CD4-positive, CD25-positive, alpha-beta regulatory T cell (primary cell): Measurements from ENCODE around the gene RAB22A. TPM values are rescaled to one million over a fixed set of nuclear protein-coding genes. Genes with fewer than 3 reads are reported as not detected.

Experiments
- ATAC-seq, 2 donors: fragments of 150-1000 bp; cut with Tn5 transposase; one replicate each; pipeline ENCODE4 v1.10.0; 2021; ENCODE audit warnings: low read depth in 2 of 2, moderate number of reproducible peaks in 2 of 2, moderate library complexity in 1 of 2
- DNase-seq, 3 donors: peaks; one replicate each; pipeline versions ENCODE4 v3.0.0 to v3.0.0-alpha.2; 2012 to 2022; ENCODE audit warnings: mixed read lengths in 1 of 3
- H3K27ac ChIP-seq: one replicate; pipeline ENCODE4 v1.7.0; 2013; ENCODE audit warnings: mild to moderate bottlenecking, low read length; ENCODE audit not compliant: insufficient read depth, poor library complexity, severe bottlenecking
- H3K27me3 ChIP-seq: one replicate; pipeline ENCODE4 v1.7.0; 2013; ENCODE audit warnings: low read length; ENCODE audit not compliant: control insufficient read depth, insufficient read depth
- H3K36me3 ChIP-seq: one replicate; pipeline ENCODE4 v1.7.0; 2013; ENCODE audit warnings: mild to moderate bottlenecking, low read length, moderate library complexity; ENCODE audit not compliant: control insufficient read depth, insufficient read depth
- H3K4me1 ChIP-seq: 2 replicates; pipeline ENCODE4 v1.7.0; 2013; ENCODE audit warnings: mild to moderate bottlenecking, low read length; ENCODE audit not compliant: insufficient read depth, control insufficient read depth, poor library complexity, severe bottlenecking
- H3K4me3 ChIP-seq: one replicate; pipeline ENCODE4 v1.7.0; 2013; ENCODE audit warnings: low read depth, mild to moderate bottlenecking, low read length, moderate library complexity
- H3K9me3 ChIP-seq, 2 experiments: 1 replicate in 1 of 2; 2 replicates in 1 of 2; pipeline ENCODE4 v1.7.0; 2013; ENCODE audit warnings: low read length in 2 of 2, mild to moderate bottlenecking in 1 of 2, moderate library complexity in 1 of 2; ENCODE audit not compliant: control insufficient read depth in 2 of 2
- H3K27ac Mint-ChIP-seq, 3 donors: one replicate each; pipeline ENCODE4 v1.8.0; 2020 to 2022; ENCODE audit warnings: mild to moderate bottlenecking in 3 of 3, mixed read lengths in 3 of 3, moderate library complexity in 2 of 3
- H3K27me3 Mint-ChIP-seq: one replicate; pipeline ENCODE4 v1.8.0; 2022; ENCODE audit warnings: mild to moderate bottlenecking, mixed read lengths
- H3K36me3 Mint-ChIP-seq: one replicate; pipeline ENCODE4 v1.8.0; 2020; ENCODE audit warnings: mixed read lengths
- H3K4me1 Mint-ChIP-seq, 4 donors: one replicate each; pipeline ENCODE4 v1.8.0; 2020 to 2022; ENCODE audit warnings: mixed read lengths in 4 of 4, mild to moderate bottlenecking in 1 of 4
- H3K4me3 Mint-ChIP-seq, 4 donors: one replicate each; pipeline ENCODE4 v1.8.0; 2020 to 2022; ENCODE audit warnings: mild to moderate bottlenecking in 4 of 4, mixed read lengths in 4 of 4, moderate library complexity in 3 of 4
- H3K9me3 Mint-ChIP-seq, 7 donors: one replicate each; pipeline ENCODE4 v1.8.0; 2020 to 2022; ENCODE audit warnings: mixed read lengths in 7 of 7, mild to moderate bottlenecking in 3 of 7, moderate library complexity in 2 of 7
- polyA plus RNA-seq, 4 donors: library from polyadenylated mRNA; unstranded; fragments of 300-500 nt; fragmentation: Illumina TruSeq; gene quantifications; one replicate each; pipeline ENCODE4 v1.2.3, GENCODE V29; 2021
- total RNA-seq: library from RNA; stranded (reverse); gene quantifications from one replicate; pipeline ENCODE4 v1.2.3, GENCODE V29; 2022

The RAB22A gene, protein sequence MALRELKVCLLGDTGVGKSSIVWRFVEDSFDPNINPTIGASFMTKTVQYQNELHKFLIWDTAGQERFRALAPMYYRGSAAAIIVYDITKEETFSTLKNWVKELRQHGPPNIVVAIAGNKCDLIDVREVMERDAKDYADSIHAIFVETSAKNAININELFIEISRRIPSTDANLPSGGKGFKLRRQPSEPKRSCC
- total RNA-seq (21.9 TPM), polyA plus RNA-seq (10 to 100 TPM; 11.3 to 13.2 (median 12.5) TPM)

- Mint-ChIP-seq H3K27me3 (no peaks in the 10 kb centered on the region), H3K4me1 (peaks cover 20 to 78% (median 48%) of the 10 kb centered on the region in 4 donors), H3K4me3 (peak within 1 kb of the TSS; percentile 92 to 100 (median 96)), H3K9me3 (peaks cover 0 to 1% (median 0%) of the 10 kb centered on the region in 7 donors), H3K27ac (peak within 1 kb of the TSS; percentile 87 to 99 (median 97)), H3K36me3 (peaks cover 17% of the 10 kb centered on the region)
- peak within 1 kb of the TSS; percentile 95 for H3K4me3 ChIP-seq
- H3K9me3 ChIP-seq: no peaks in the 10 kb centered on the region
- H3K36me3 ChIP-seq: peaks cover 16% of the 10 kb centered on the region
- DNase-seq (peak; percentile 79 to 86 (median 85)), ATAC-seq (peak; percentile 64 to 67)
- peak within 1 kb of the TSS; percentile 98 for H3K27ac ChIP-seq
- no peaks in the 10 kb centered on the region for H3K27me3 ChIP-seq
- peaks cover 59% of the 10 kb centered on the region for H3K4me1 ChIP-seq
Observed at GRCh38 chr20:58309591-58310290, at the start of gene RAB22A. Gene RAB22A (plus strand): TSS chr20:58309715. CDS start chr20:58309977, 262 bp downstream.

DNA sequence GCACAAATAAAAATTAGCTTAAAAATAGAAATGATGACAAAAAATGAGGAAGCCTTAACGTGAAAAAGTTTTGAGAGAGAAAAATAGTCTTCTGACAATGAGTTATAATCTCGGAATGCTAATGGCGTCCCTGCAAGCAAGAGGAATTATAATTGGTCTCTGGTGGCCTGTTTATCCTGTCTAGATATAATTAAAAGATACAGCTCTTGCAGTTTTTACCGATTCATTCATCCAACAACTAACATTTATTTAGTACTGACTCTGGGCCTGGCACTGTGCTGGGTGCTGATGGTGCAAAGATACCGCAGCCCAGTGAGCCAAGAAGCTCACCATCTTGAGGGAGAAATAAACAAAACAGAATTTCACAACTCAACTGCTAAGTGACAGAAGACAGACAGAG lies 49.5 kb upstream of the RAB22A start:
- Histone ChIP-seq H3K36me3 (peaks cover 19% of the 10 kb centered on the region), H3K27me3 (no peaks in the 10 kb centered on the region), H3K4me3 (no peak overlapping the region), H3K4me1 (no peaks in the 10 kb centered on the region), H3K9me3 (no peaks in the 10 kb centered on the region), H3K27ac (no peak overlapping the region)
- Mint-ChIP-seq H3K4me1 (peaks cover 16 to 27% (median 17%) of the 10 kb centered on the region in 4 donors), H3K27ac (no peak overlapping the region), H3K36me3 (peaks cover 12% of the 10 kb centered on the region), H3K27me3 (no peaks in the 10 kb centered on the region), H3K9me3 (no peaks in the 10 kb centered on the region), H3K4me3 (no peak overlapping the region)
- no peak for DNase-seq
- no peak for ATAC-seq

DNA sequence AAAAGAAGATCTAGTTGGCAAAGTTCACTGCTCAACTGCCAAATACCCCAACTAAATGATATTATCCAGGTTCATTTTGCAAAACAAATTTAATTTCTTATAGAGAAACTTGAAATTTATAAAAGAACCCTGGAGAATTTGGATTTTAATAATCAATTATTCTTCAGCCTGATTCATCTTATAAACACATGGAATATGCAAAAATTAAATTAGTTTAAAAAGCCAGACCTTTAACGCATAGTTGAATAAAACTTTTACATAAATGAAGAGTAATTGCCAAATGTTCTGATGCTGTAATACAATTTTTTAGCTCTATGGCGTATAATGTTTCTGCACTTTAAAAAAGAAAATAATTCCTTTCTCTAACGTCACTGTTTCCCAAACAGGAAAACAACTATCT lies 47.9 kb upstream of the RAB22A start:
- no peak for ATAC-seq
- H3K9me3 ChIP-seq: no peaks in the 10 kb centered on the region
- H3K36me3 Mint-ChIP-seq: peaks cover 12% of the 10 kb centered on the region
- no peaks in the 10 kb centered on the region for H3K27me3 Mint-ChIP-seq
- no peak overlapping the region for H3K27ac Mint-ChIP-seq
- H3K36me3 ChIP-seq: peaks cover 32% of the 10 kb centered on the region
- no peak overlapping the region for H3K27ac ChIP-seq
- DNase-seq: no peak
- H3K4me1 ChIP-seq: no peaks in the 10 kb centered on the region
- H3K4me3 ChIP-seq: no peak overlapping the region
- H3K27me3 ChIP-seq: no peaks in the 10 kb centered on the region
- H3K9me3 Mint-ChIP-seq: no peaks in the 10 kb centered on the region
- H3K4me1 Mint-ChIP-seq: peaks cover 7 to 20% (median 12%) of the 10 kb centered on the region in 4 donors
- no peak overlapping the region for H3K4me3 Mint-ChIP-seq

- Mint-ChIP-seq H3K27me3 (no peaks in the 10 kb centered on the region), H3K36me3 (peaks cover 23% of the 10 kb centered on the region), H3K4me1 (peaks cover 9 to 32% (median 20%) of the 10 kb centered on the region in 4 donors), H3K4me3 (no peak overlapping the region), H3K27ac (no peak overlapping the region), H3K9me3 (peaks cover 0 to 2% (median 0%) of the 10 kb centered on the region in 7 donors)
- Histone ChIP-seq H3K36me3 (peaks cover 32% of the 10 kb centered on the region), H3K4me3 (no peak overlapping the region), H3K9me3 (no peaks in the 10 kb centered on the region), H3K4me1 (peaks cover 10% of the 10 kb centered on the region), H3K27ac (no peak overlapping the region), H3K27me3 (no peaks in the 10 kb centered on the region)
- no peak for ATAC-seq
- no peak for DNase-seq
Observed at GRCh38 chr20:58264271-58264670, 45.2 kb upstream of the RAB22A start.

GRCh38 chr20:58267389-58268215 lies 41.9 kb upstream of the RAB22A start:
- Histone ChIP-seq H3K36me3 (peaks cover 23% of the 10 kb centered on the region), H3K27ac (no peak overlapping the region), H3K27me3 (no peaks in the 10 kb centered on the region), H3K4me1 (peaks cover 18% of the 10 kb centered on the region), H3K4me3 (no peak overlapping the region), H3K9me3 (no peaks in the 10 kb centered on the region)
- DNase-seq: peak in 1 of 3 donors; percentile 53
- H3K27me3 Mint-ChIP-seq: no peaks in the 10 kb centered on the region
- H3K4me1 Mint-ChIP-seq: peaks cover 13 to 42% (median 30%) of the 10 kb centered on the region in 4 donors
- H3K4me3 Mint-ChIP-seq: peak overlapping the region in 1 of 4 donors; percentile 51
- H3K27ac Mint-ChIP-seq: peak overlapping the region; percentile 30 to 96 (median 92)
- peaks cover 0 to 2% (median 0%) of the 10 kb centered on the region in 7 donors for H3K9me3 Mint-ChIP-seq
- no peak for ATAC-seq
- H3K36me3 Mint-ChIP-seq: peaks cover 28% of the 10 kb centered on the region

DNA sequence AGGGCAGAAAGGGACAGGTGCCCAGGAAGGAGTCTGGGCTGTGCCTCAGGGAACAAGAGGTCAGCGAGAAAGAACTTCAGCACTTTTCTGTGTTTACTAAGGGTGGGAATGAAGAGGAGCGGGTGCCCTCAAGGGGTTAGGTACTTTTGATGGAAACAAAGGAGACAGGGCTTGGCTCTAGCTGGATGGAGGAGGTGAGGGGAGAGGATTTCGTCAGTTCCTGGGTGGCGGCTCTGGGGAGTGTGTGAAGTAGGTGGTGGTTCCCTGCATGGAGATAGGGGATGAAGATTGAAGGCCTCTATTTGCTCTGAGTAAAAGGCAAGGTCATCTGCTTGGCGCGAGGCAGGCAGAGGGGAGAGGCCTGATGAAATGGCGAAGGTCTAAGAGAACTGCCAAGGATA lies 41.1 kb upstream of the RAB22A start:
- DNase-seq (no peak), ATAC-seq (no peak)
- peaks cover 0 to 2% (median 0%) of the 10 kb centered on the region in 7 donors for H3K9me3 Mint-ChIP-seq

DNA sequence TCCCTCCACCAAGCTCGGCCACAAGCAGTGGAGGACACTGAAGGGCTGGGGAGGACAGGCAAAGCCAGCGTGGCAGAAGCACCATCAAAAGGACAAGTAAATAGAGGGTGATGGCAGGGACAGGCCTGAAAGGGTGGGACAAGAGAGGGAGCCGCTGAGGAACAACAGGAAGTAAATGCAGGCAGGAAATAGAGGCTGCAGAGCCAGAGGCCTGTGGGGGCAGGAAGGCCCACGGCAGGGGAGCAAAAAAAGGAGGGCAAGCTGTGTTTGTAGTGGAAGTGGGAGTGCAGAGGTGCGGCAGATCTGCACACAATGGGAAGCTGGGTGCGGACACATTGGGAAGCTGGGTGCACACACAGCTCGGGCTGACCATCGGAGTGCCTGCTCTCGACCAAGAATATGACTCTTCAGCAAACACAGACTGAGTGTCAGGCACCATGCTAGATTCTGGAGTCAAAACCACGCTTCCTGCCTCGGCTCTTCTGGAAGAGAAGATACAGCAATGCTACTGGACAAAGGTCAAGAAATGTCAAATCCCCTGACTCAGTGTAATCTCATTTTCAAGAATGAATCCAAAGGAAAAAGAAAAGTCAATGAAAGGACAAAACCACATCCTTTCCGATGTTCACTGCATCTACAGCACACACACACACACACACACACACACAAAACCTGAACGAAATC lies 40.4 kb upstream of the RAB22A start:
- H3K36me3 ChIP-seq: peaks cover 17% of the 10 kb centered on the region
- H3K27me3 ChIP-seq: no peaks in the 10 kb centered on the region
- H3K36me3 Mint-ChIP-seq: peaks cover 30% of the 10 kb centered on the region
- H3K9me3 Mint-ChIP-seq: peaks cover 0 to 2% (median 0%) of the 10 kb centered on the region in 7 donors
- H3K4me3 ChIP-seq: no peak overlapping the region
- peak overlapping the region in 3 of 4 donors; percentile 51 to 75 (median 61) for H3K4me3 Mint-ChIP-seq
- DNase-seq (peak in 1 of 3 donors; percentile 61), ATAC-seq (no peak)
- H3K27ac ChIP-seq: no peak overlapping the region
- peak overlapping the region in 2 of 3 donors; percentile 89 to 92 for H3K27ac Mint-ChIP-seq
- no peaks in the 10 kb centered on the region for H3K27me3 Mint-ChIP-seq
- H3K9me3 ChIP-seq: no peaks in the 10 kb centered on the region
- peaks cover 13 to 42% (median 33%) of the 10 kb centered on the region in 4 donors for H3K4me1 Mint-ChIP-seq
- peaks cover 18% of the 10 kb centered on the region for H3K4me1 ChIP-seq

More for the DNA sequence above, 41.1 kb upstream of the RAB22A start:
- Mint-ChIP-seq H3K4me3 (peak overlapping the region in 3 of 4 donors; percentile 51 to 75 (median 61)), H3K4me1 (peaks cover 13 to 42% (median 33%) of the 10 kb centered on the region in 4 donors), H3K36me3 (peaks cover 26% of the 10 kb centered on the region), H3K27ac (peak overlapping the region; percentile 89 to 96 (median 92)), H3K27me3 (no peaks in the 10 kb centered on the region)
- Histone ChIP-seq H3K9me3 (no peaks in the 10 kb centered on the region), H3K27me3 (no peaks in the 10 kb centered on the region), H3K4me3 (no peak overlapping the region), H3K4me1 (peaks cover 18% of the 10 kb centered on the region), H3K27ac (no peak overlapping the region), H3K36me3 (peaks cover 19% of the 10 kb centered on the region)
